HepG2 (cell line): ENCODE measurements around the gene SNRPB2. TPM values are rescaled to one million over a fixed set of nuclear protein-coding genes. Genes with fewer than 3 reads are reported as not detected.

Experiments
- CBX5 ChIP-seq: sonication (generic); formaldehyde crosslinking; IDR thresholded peaks from 2 replicates; pipeline ENCODE4 v1.4.0; 2020; ENCODE audit warnings: missing genetic modification reagents, borderline replicate concordance
- E2F5 ChIP-seq: sonication (generic); formaldehyde crosslinking; conservative IDR thresholded peaks from 2 replicates; pipeline ENCODE4 v1.4.0; 2020; ENCODE audit warnings: missing genetic modification reagents
- ETV5 ChIP-seq: IDR thresholded peaks from 2 replicates; pipeline ENCODE4 v1.6.1; 2018; ENCODE audit warnings: missing biosample characterization, missing genetic modification reagents, inconsistent platforms, borderline replicate concordance
- GTF2F1 ChIP-seq: fragments of 150-350 bp; IDR thresholded peaks from 2 replicates; pipeline ENCODE4 v1.6.1; 2014; ENCODE audit warnings: low read length
- HNRNPK ChIP-seq: fragments of 200-400 bp; formaldehyde crosslinking; IDR thresholded peaks from 2 replicates; pipeline ENCODE4 v1.6.1; 2018; ENCODE audit warnings: low read length, low read depth, moderate library complexity, mild to moderate bottlenecking; ENCODE audit not compliant: poor library complexity, severe bottlenecking
- HNRNPLL ChIP-seq: fragments of 200-400 bp; formaldehyde crosslinking; IDR thresholded peaks from 2 replicates; pipeline ENCODE4 v1.6.1; 2017; ENCODE audit warnings: mild to moderate bottlenecking, low read depth, low read length; ENCODE audit not compliant: poor library complexity, severe bottlenecking
- KLF9 ChIP-seq: IDR thresholded peaks from 2 replicates; pipeline ENCODE4 v1.6.1; 2016; ENCODE audit warnings: low read depth
- MEIS1 ChIP-seq: sonication (generic); formaldehyde crosslinking; IDR thresholded peaks from 2 replicates; pipeline ENCODE4 v1.9.0; 2021; ENCODE audit warnings: mild to moderate bottlenecking, missing genetic modification reagents, moderate library complexity, borderline replicate concordance
- SIN3A ChIP-seq: IDR thresholded peaks from 2 replicates; pipeline ENCODE4 v1.6.1; 2011; ENCODE audit warnings: low read depth, mild to moderate bottlenecking, control low read depth, low read length, borderline replicate concordance
- SKI ChIP-seq: fragments of 450-650 bp; IDR thresholded peaks from one replicate; pipeline ENCODE4 v1.6.1; 2018; ENCODE audit warnings: mild to moderate bottlenecking; ENCODE audit not compliant: partially characterized antibody
- SNRNP70 ChIP-seq: fragments of 200-400 bp; formaldehyde crosslinking; IDR thresholded peaks from 2 replicates; pipeline ENCODE4 v1.6.1; 2017; ENCODE audit warnings: mild to moderate bottlenecking, low read depth, low read length, moderate library complexity
- SOX13 ChIP-seq, 3 experiments: fragments of 450-650 bp in 1 of 3; sonication (generic) in 1 of 3; formaldehyde crosslinking in 1 of 3; IDR thresholded peaks in 2 of 3; conservative IDR thresholded peaks in 1 of 3; 2 replicates each; pipeline versions ENCODE4 v1.5.0 to v1.6.1; 2016 to 2020; ENCODE audit warnings: antibody characterized with exemption in 1 of 3, mild to moderate bottlenecking in 1 of 3, missing compliant biosample characterization in 1 of 3, missing genetic modification reagents in 1 of 3, moderate library complexity in 1 of 3
- ZBTB42 ChIP-seq: sonication (generic); formaldehyde crosslinking; IDR thresholded peaks from 2 replicates; pipeline ENCODE4 v1.5.0; 2020; ENCODE audit warnings: mild to moderate bottlenecking, missing genetic modification reagents
- ZFP82 ChIP-seq: sonication (generic); formaldehyde crosslinking; IDR thresholded peaks from 2 replicates; pipeline ENCODE4 v1.5.1; 2020; ENCODE audit warnings: mild to moderate bottlenecking, missing genetic modification reagents, borderline replicate concordance
- ZGPAT ChIP-seq: IDR thresholded peaks from 2 replicates; pipeline ENCODE4 v1.6.1; 2016; ENCODE audit warnings: mild to moderate bottlenecking
- ZKSCAN5 ChIP-seq: sonication (generic); formaldehyde crosslinking; IDR thresholded peaks from 2 replicates; pipeline ENCODE4 v1.5.1; 2020; ENCODE audit warnings: mild to moderate bottlenecking, missing genetic modification reagents
- ZNF136 ChIP-seq: sonication (generic); formaldehyde crosslinking; IDR thresholded peaks from 2 replicates; pipeline ENCODE4 v1.8.1; 2022; ENCODE audit warnings: low read depth, mild to moderate bottlenecking, moderate library complexity, missing genetic modification reagents
- ZNF605 ChIP-seq: sonication (generic); formaldehyde crosslinking; IDR thresholded peaks from 2 replicates; pipeline ENCODE4 v1.8.0; 2022; ENCODE audit warnings: mild to moderate bottlenecking, missing genetic modification reagents
- ZNF619 ChIP-seq: sonication (generic); formaldehyde crosslinking; IDR thresholded peaks from 2 replicates; pipeline ENCODE4 v1.4.0; 2020; ENCODE audit warnings: mild to moderate bottlenecking, missing genetic modification reagents
- ZNF878 ChIP-seq: sonication (generic); formaldehyde crosslinking; IDR thresholded peaks from 2 replicates; pipeline ENCODE4 v1.8.1; 2023; ENCODE audit warnings: mild to moderate bottlenecking, missing genetic modification reagents, moderate library complexity
- ZNF883 ChIP-seq: sonication (generic); formaldehyde crosslinking; IDR thresholded peaks from 2 replicates; pipeline ENCODE4 v1.5.1; 2020; ENCODE audit warnings: mild to moderate bottlenecking, missing genetic modification reagents; ENCODE audit errors: not compliant biosample characterization
- polyA plus RNA-seq, 8 experiments: library from polyadenylated mRNA; depleted of rRNA in 3 of 8; stranded (reverse) in 7 of 8; unstranded in 1 of 8; fragments of >200 nt; fragmentation: Illumina TruSeq in 4 of 8; extraction: Trizol in 4 of 8; gene quantifications; 2 replicates each; pipeline versions ENCODE4 v1.2.1 to v1.2.3, GENCODE V29; 2011 to 2016; ENCODE audit warnings: low read depth in 4 of 8, missing spikeins in 1 of 8, mixed read lengths in 1 of 8; ENCODE audit not compliant: insufficient read depth in 1 of 8
- total RNA-seq, 5 experiments: library from RNA; depleted of rRNA; stranded (reverse); fragments of >200 nt; fragmentation: Illumina TruSeq; extraction: Trizol; gene quantifications; 2 replicates each; pipeline ENCODE4 v1.2.3, GENCODE V29; 2016; ENCODE audit warnings: low read depth in 1 of 5

Gene SNRPB2
- total and polyA plus RNA-seq, 2 of the 13 experiments (the other 11 are each of a cell fraction or from before 2014, with no cell fraction given), result 107 to 204 TPM

GRCh38 chr20:16729565-16730460 lies at the start of gene SNRPB2 (continued):
- TF ChIP-seq ZNF605 (CRISPR knock-in tag), result peak; percentile 97
- peak; percentile 97 for TF ChIP-seq ZNF883
- peak; percentile 85; the same call in 1 of the 2 replicates for TF ChIP-seq KLF9
- TF ChIP-seq SKI, result peak; percentile 89
- TF ChIP-seq HNRNPK, result peak; percentile 21
- TF ChIP-seq ETV5 (CRISPR knock-in tag), result peak; percentile 100
- peak; percentile 80; the same call in 1 of the 2 replicates for TF ChIP-seq ZNF619 (CRISPR knock-in tag)
- peak; percentile 88 for TF ChIP-seq MEIS1 (CRISPR knock-in tag)
- TF ChIP-seq E2F5 (CRISPR knock-in tag), result peak; percentile 75
- no peak; the same call in 1 of the 2 replicates for TF ChIP-seq ZFP82 (CRISPR knock-in tag)
- peak; percentile 100 for TF ChIP-seq CBX5
- peak; percentile 86; the same call in 1 of the 2 replicates for TF ChIP-seq SIN3A
- TF ChIP-seq ZGPAT (CRISPR knock-in tag), result peak; percentile 99
- no peak for TF ChIP-seq SNRNP70
- TF ChIP-seq GTF2F1, result peak; percentile 57
- TF ChIP-seq ZKSCAN5, result peak; percentile 78
- peak; percentile 94 for TF ChIP-seq ZBTB42 (CRISPR knock-in tag)
- peak; percentile 79 for TF ChIP-seq ZNF878
- TF ChIP-seq SOX13 (IDR thresholded peaks at IDR 0.05), result no peak
- TF ChIP-seq SOX13 (CRISPR knock-in tag; conservative IDR thresholded peaks at IDR 0.05 in 1 of 2, IDR thresholded peaks at IDR 0.05 in 1 of 2), result peak in 1 of 2 experiments; percentile 76; a peak in 3 of 4 replicates
- peak; percentile 97 for TF ChIP-seq ZNF136 (CRISPR knock-in tag)
- peak; percentile 94 for TF ChIP-seq HNRNPLL
